Activated T-cell treated with anti-CD3 and anti-CD28 coated beads for 24 hours (primary cell): ENCODE results near the gene SLC12A9.
A peak's percentile ranks its signal among the peaks of the same experiment; 100 is the strongest.
"Not testable (repeated sequence)": the region's sequence is repeated elsewhere in the genome, so short reads cannot be mapped to it uniquely, and the experiment has no call there.

ENCODE experiments used
- DNase-seq: peaks from one replicate; pipeline ENCODE4 v3.0.0-alpha.2; 2020; ENCODE audit warnings: low read depth

The SLC12A9 gene, protein sequence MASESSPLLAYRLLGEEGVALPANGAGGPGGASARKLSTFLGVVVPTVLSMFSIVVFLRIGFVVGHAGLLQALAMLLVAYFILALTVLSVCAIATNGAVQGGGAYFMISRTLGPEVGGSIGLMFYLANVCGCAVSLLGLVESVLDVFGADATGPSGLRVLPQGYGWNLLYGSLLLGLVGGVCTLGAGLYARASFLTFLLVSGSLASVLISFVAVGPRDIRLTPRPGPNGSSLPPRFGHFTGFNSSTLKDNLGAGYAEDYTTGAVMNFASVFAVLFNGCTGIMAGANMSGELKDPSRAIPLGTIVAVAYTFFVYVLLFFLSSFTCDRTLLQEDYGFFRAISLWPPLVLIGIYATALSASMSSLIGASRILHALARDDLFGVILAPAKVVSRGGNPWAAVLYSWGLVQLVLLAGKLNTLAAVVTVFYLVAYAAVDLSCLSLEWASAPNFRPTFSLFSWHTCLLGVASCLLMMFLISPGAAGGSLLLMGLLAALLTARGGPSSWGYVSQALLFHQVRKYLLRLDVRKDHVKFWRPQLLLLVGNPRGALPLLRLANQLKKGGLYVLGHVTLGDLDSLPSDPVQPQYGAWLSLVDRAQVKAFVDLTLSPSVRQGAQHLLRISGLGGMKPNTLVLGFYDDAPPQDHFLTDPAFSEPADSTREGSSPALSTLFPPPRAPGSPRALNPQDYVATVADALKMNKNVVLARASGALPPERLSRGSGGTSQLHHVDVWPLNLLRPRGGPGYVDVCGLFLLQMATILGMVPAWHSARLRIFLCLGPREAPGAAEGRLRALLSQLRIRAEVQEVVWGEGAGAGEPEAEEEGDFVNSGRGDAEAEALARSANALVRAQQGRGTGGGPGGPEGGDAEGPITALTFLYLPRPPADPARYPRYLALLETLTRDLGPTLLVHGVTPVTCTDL

DNA sequence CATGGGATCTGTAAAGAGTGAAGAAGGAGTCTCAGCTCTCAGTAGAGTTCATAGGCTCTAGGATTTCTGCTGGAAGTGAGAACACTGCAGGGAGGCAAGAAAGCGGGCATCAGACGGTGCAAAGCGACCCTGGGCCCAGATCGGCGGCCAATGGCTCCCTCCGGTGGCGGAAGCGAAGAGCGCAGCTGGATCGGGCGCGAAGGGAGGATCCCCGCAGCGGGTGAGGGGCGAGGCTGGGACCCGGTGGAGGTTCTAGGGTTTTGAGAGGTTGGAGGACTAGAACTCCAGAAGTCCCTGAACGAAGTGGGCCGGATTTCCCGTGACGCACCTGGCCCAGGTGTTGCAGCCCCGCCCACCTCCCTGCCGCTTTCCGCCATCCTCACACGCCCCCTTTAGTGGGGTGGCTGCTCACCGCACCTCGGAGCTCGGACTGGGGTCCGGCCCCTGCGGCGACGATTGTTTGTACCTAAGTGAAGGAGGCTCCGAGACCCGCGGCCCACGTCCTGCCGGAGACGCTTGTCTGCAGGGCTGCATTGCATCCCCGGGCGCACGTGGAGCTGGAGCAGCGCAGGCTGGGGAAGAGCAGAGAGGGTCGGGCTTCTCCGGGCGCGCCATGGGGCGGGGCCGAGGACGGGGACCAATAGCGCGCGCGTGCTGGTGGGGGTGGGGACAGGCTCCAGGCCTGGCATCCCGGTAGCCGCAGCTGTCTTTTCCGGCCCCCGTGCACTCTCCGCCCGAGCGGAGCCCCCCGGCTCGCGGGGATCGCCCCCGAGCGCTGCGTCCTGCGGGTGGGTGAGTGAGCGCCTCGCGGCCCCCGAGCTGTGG lies at the start of gene SLC12A9:
Gene SLC12A9, plus strand, starts transcription at position 666 of the 825 bp plus-strand sequence. CDS start 1,485 bp downstream, outside the sequence.
- peak; percentile 82 for DNase-seq

- DNase-seq: no peak
These were observed 49.6 kb upstream of the SLC12A9 start for GRCh38 chr7:100802951-100803350.

DNA sequence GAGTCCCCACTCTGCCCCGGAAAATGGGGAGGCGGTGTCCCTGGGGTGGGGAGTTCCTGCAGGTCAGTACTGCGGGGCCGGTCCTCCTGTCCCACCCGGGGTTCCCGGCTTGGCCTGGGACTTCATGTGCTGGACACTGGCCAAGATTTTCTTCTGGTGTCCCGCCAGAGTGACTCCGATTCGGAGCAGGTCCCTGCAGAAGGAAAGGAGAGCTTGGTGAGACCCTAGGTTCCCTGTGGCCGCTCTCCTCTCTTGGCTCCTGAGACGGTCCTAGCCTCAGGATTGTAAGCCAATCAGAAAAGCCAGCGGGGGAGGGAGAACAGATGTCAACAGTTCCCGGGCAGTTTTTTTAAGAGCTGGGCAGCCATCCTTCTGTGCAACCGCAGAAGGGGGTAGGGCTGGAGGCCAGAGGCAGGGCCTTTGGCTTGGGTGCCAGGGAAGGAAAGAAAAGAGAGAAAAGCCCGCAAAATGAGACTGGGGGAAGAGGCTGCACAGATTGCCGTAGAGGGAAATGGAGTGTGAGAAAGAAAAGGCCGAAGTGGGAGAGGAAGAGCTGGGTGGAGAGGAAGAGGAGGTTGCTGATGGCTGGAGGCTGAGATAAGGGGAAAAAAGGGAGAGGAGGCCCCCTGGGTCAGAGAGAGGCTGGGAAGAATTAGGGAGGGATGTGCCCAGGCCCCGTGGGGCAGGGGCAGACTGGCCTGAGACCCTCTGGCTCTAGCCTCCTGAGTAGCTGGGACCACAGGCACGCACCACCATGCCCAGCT lies 48.9 kb upstream of the SLC12A9 start:
- no peak for DNase-seq

GRCh38 chr7:100804681-100805431 lies 47.7 kb upstream of the SLC12A9 start:
- DNase-seq: no peak

GRCh38 chr7:100806276-100806675 lies 46.2 kb upstream of the SLC12A9 start:
- DNase-seq: no peak

DNA sequence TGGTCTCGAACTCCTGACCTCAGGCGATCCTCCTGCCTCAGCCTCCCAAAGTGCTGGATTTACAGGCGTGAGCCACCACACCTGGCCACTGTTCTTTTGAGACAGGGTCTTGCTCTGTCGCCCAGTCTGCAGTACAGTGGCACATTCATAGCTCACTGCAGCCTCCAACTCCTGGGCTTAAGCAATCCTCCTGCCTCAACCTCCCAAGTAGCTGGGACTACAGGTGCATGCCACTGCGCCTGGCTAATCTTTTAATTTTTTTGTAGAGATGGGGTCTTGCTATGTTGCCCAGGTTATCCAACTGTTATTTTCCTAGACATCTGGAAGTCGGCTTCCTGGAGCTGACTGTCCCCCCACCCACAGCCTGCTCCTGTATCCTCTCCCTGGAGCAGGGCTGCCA lies 45.6 kb upstream of the SLC12A9 start:
- not testable (repeated sequence) for DNase-seq

- no peak for DNase-seq
These were observed 44.1 kb upstream of the SLC12A9 start for GRCh38 chr7:100808354-100808875.

GRCh38 chr7:100811480-100811879 lies 41.0 kb upstream of the SLC12A9 start:
- DNase-seq: no peak

DNA sequence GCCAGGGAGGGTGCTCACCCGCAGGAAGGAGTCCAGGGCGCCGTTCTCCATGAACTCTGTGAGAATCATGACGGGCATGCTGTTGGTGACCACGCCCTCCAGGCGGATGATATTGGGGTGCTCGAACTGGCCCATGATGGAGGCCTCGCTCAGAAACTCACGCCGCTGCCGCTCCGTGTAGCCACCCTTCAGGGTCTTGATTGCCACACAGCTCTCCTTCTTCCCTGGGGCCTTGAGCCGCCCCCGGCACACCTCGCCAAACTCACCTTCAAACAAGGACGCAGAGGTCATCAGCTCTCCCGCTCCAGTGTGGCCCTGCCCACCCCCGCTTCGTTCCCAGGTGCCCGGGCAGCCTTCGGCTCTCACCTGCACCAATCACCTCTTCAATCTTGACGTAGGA lies 39.8 kb upstream of the SLC12A9 start:
- no peak for DNase-seq

DNA sequence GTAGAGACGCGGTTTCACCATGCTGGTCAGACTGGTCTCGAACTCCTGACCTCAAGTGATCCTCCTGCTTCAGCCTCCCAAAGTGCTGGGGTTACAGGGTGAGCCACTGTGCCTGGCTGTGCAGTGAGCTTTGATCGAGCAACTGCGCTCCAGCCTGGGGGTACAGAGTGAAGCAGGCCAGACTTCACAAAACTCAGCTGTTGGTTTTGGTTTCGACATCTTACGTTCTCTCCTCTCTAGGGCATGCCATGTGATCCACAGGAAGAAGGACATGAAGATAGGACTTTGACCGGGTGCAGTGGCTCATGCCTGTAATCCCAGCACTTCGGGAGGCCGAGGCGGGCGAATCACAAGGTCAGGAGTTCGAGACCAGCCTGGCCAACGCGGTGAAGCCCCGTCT lies 36.0 kb upstream of the SLC12A9 start:
- DNase-seq: not testable (repeated sequence)

DNA sequence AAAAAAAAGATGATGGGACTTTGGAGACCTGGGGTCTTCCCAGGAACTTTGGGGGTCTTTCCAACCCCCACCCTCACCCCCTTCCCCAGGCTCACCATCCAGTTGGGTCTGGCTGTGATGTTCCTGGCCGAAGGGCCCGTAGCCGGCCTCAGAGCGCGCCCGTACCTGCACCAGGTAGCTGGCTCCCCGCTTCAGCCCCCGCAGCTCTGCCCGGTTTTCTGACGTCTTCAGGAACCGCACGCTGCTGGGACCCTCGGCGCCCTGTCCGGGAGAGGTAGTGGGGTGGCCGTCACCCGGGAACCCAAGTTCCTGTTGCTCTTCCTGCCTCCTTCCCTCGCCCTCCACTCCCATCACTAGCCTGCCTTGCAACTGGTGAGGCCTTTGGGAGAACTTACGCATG lies 35.4 kb upstream of the SLC12A9 start:
- DNase-seq: no peak

DNA sequence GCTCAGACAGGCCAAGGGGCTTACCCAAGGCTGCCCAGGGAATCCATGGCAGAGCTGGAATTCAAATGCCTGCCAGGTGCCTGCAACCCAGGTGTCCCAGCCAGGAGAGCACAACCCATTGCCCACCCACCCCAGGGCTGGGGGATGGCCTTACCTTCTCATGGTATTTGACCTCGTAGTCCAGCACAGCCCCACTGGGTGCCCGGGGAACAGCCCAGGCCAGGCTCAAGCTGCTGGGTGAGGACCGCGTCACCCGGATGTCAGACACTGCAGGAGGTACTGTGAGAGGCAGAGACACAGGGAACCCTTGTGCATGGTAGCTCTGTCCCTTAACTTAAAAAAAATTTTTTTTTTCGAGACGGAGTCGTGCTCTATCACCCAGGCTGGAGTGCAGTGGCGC lies 34.1 kb upstream of the SLC12A9 start:
- no peak for DNase-seq

DNA sequence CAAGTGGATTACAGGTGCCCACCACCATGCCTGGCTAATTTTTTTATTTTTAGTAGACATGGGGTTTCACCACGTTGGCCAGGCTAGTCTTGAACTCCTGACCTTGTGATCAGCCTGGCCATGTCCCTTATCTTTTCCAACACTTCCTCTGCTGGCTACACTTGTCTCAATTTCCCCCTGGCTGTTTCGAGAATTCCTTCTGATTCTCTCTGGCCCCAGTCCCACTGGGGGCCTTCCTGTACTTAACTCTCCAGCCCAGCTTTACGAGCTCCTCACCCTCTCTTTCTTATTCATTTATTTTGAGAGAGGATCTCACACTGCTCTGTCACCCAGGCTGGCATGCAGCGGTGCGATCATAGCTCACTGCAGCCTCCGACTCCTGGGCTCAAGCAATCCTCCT lies 33.7 kb upstream of the SLC12A9 start:
- DNase-seq: no peak

DNA sequence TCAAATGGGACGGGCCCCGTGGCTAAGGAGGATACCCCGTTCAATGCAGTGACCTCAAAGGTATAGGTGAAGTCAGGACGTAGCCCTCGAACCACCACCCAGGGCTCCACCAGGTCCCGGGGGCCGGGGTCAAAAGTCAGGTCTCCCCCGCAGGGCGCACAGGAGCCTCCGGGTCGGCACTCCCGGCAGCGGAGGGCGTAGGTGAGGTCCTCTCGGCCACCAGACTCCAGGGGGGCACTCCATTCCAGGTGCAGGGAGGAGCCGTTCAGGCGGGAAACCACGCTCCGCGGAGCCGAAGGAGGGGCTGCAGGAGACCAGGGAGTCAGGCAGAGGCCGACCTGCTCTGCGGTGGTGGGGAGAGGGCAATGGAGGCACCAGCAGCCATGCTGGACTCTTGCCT lies 32.9 kb upstream of the SLC12A9 start:
- DNase-seq: no peak

- no peak for DNase-seq
These were observed 30.0 kb upstream of the SLC12A9 start for GRCh38 chr7:100822236-100823139.

DNA sequence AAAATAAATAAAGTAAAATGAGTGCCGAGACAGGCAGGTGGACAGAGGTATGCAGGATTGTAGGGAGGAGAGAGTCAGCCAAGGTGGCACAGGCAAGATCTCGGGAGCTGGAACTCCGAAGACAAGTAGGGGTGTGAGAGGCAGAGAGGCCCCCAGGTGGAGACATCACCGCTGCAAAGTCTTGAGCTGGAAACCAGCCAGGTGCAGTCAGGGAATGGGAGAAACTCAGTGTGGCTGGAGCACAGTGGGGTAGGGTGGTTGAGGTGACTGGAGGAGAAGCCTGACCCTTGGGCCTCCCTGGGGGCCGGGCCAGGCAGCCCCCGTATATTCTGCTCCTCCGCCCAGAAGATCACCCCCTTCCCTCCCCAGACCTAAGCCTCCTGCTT lies 29.4 kb upstream of the SLC12A9 start:
- no peak for DNase-seq

DNA sequence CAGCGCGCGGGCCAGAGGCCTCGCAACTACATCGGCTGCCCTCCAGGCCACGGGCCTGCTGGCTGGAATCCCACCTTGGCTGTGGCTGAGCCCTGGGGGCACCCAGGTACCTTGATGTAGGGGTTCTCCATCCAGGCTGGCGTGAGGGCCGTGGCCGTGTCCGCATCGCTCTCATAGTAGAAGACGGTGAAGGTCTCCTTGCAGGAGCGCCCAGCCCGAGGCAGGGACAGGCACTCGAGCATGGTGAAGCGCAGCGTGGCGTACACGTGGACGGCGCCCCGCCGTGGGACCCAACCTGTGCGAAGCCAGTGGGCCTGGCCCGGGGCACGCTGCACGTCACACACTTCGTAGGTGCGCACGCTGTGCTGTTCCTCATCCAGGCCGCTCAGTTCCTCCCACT lies 29.0 kb upstream of the SLC12A9 start:
- no peak for DNase-seq

GRCh38 chr7:100824499-100825214 lies 27.9 kb upstream of the SLC12A9 start:
- no peak for DNase-seq

- no peak for DNase-seq
These were observed 27.3 kb upstream of the SLC12A9 start for GRCh38 chr7:100825215-100825671.
